ENCODE measurements around the gene ZNF407. TPM values are rescaled to one million over a fixed set of nuclear protein-coding genes. Genes with fewer than 3 reads are reported as not detected.

Gene ZNF407
- total RNA-seq, 2 experiments from 2014 or later, result 23.2 to 24.7 TPM

DNA sequence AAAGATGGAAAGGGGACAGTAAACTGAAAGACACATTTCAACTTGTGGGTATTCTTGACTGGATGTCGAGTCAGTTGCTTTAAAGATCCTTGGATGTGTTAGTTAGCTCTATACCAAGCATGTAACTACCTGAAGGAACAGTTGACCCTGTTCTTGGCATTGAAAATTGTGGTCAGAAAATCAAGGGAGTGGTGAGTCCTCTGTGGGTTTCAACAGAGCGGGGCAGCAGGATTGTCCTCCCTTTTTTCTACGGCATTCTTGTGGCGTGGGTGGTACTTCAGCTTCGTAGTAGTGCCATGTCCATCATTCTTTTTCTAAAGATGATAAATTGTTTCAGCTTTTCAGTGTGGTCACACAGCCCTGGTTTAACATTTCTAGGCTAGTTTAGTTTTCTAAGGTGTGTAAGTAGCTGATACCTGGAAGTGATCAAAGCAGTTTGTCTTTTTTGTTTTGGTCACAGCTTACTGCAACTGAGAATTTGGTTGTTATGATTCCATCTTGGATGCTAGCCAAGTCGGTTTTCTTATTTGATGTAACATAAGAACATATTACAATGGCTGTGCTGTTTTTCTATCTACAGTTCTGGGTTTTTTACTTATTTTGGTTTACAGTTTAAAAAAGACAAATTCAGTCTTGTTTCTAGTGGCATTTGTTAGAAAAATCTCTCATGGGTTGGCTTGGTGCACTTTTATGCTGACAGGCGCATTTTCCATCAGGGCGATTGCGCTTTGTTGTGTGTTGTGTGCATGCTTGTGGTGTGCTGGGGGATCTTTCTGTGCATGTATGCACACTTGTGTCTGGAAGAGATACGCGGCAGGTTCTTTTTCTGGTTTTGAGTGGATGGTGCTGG lies 84.7 kb downstream of the ZNF407 start:
- DNase-seq (peak in 1 of 14 experiments; percentile 5), ATAC-seq (ENCODE audit: poor library complexity) (no peak)
- H3K4me3 ChIP-seq (ENCODE audit: low read length), result no peak overlapping the region
- Mint-ChIP-seq H3K9me3 (no peaks in the 10 kb centered on the region), H3K36me3 (ENCODE audit: low read depth) (peaks cover 57% of the 10 kb centered on the region), H3K27ac (no peak overlapping the region), H3K4me1 (ENCODE audit: low read depth) (peaks cover 34% of the 10 kb centered on the region), H3K4me3 (no peak overlapping the region), H3K27me3 (no peaks in the 10 kb centered on the region)
- ChIA-PET CTCF (interaction anchor here (1.4 kb wide), 1 partner anchor 9 kb away, joined by 3 read pairs; no protein-coding TSS in a partner anchor), POLR2A (interaction anchor here (0.9 kb wide), 1 partner anchor 50 kb away, joined by 4 read pairs; no protein-coding TSS in a partner anchor)
- TF ChIP-seq, protein P1, sequence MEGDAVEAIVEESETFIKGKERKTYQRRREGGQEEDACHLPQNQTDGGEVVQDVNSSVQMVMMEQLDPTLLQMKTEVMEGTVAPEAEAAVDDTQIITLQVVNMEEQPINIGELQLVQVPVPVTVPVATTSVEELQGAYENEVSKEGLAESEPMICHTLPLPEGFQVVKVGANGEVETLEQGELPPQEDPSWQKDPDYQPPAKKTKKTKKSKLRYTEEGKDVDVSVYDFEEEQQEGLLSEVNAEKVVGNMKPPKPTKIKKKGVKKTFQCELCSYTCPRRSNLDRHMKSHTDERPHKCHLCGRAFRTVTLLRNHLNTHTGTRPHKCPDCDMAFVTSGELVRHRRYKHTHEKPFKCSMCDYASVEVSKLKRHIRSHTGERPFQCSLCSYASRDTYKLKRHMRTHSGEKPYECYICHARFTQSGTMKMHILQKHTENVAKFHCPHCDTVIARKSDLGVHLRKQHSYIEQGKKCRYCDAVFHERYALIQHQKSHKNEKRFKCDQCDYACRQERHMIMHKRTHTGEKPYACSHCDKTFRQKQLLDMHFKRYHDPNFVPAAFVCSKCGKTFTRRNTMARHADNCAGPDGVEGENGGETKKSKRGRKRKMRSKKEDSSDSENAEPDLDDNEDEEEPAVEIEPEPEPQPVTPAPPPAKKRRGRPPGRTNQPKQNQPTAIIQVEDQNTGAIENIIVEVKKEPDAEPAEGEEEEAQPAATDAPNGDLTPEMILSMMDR (IDR thresholded peaks at IDR 0.05), result no peak
- peaks cover 0 to 5% of the 10 kb centered on the region in 2 experiments for H3K9me3 ChIP-seq (ENCODE audit: control insufficient read depth in 1 of 2, insufficient read depth in 1 of 2, low read length in 2 of 2)
- intact Hi-C loops (cut with DNase I, micrococcal nuclease), result no loop called here
- H3K27ac ChIP-seq (ENCODE audit: low read depth in 1 of 2, low read length in 2 of 2), result no peak overlapping the region
- H3K27me3 ChIP-seq (ENCODE audit: control insufficient read depth in 1 of 2, insufficient read depth in 2 of 2, low read length in 2 of 2), result no peaks in the 10 kb centered on the region
- no peaks in the 10 kb centered on the region for H3K4me1 ChIP-seq (ENCODE audit: insufficient read depth, low read length)
- peaks cover 10% of the 10 kb centered on the region for H3K36me3 ChIP-seq (ENCODE audit: insufficient read depth, low read length)

DNA sequence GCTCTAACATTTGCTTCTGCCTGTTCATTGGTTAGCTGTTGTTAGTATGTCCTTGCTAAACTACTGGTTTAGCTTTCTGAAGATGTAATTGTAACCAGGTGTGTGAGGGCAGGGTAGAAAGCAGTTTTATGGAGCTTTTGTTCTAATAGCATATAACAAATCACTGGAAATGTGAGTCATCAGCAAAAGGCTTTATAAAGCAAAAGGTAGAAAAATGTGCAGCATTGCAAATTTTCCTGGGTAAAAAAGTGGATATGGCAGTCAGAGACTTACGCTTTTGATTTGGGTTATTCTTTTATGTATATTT lies 85.3 kb downstream of the ZNF407 start:
- TF ChIP-seq, protein P1 (IDR thresholded peaks at IDR 0.05), result no peak
- CTCF ChIA-PET, result interaction anchor here (1.4 kb wide), 1 partner anchor 8 kb away, joined by 3 read pairs; no protein-coding TSS in a partner anchor
- no peaks in the 10 kb centered on the region for H3K9me3 Mint-ChIP-seq
- H3K27me3 ChIP-seq (ENCODE audit: control insufficient read depth in 1 of 2, insufficient read depth in 2 of 2, low read length in 2 of 2), result no peaks in the 10 kb centered on the region
- POLR2A ChIA-PET, result no interaction called here
- no peaks in the 10 kb centered on the region for H3K27me3 Mint-ChIP-seq
- H3K9me3 ChIP-seq (ENCODE audit: control insufficient read depth in 1 of 2, insufficient read depth in 1 of 2, low read length in 2 of 2), result peaks cover 0 to under 1% of the 10 kb centered on the region in 2 experiments
- H3K4me3 ChIP-seq (ENCODE audit: low read length), result no peak overlapping the region
- peaks cover 10% of the 10 kb centered on the region for H3K36me3 ChIP-seq (ENCODE audit: insufficient read depth, low read length)
- peaks cover 34% of the 10 kb centered on the region for H3K4me1 Mint-ChIP-seq (ENCODE audit: low read depth)
- peaks cover 52% of the 10 kb centered on the region for H3K36me3 Mint-ChIP-seq (ENCODE audit: low read depth)
- H3K27ac Mint-ChIP-seq, result no peak overlapping the region
- no peak overlapping the region for H3K4me3 Mint-ChIP-seq
- ATAC-seq (ENCODE audit: poor library complexity) (no peak), DNase-seq (no peak)
- H3K4me1 ChIP-seq (ENCODE audit: insufficient read depth, low read length), result no peaks in the 10 kb centered on the region
- no peak overlapping the region for H3K27ac ChIP-seq (ENCODE audit: low read depth in 1 of 2, low read length in 2 of 2)
- intact Hi-C loops (cut with DNase I, micrococcal nuclease), result no loop called here

DNA sequence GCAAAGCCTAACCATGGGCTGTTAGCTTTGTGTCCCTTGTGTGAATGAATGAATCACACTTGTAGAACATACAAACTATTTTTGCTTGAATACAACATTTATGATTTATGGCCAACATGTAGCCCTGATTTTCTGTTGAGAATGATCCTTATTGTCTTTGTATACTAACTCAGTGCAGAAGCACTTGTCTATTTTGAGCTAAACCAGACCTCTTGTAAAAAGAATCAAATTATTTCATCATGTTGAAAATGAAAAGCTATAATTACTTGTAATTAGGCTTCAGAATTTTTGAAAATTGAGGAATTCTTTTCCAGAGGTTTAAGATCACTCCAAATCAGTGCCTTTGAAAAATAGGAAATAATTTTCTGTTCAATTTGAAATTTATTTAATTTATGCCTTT lies 85.9 kb downstream of the ZNF407 start:
- CTCF ChIA-PET, result interaction anchor here (1.4 kb wide), 1 partner anchor 7 kb away, joined by 3 read pairs; no protein-coding TSS in a partner anchor
- no peak for ATAC-seq (ENCODE audit: poor library complexity)

More for the DNA sequence above, 85.9 kb downstream of the ZNF407 start:
- POLR2A ChIA-PET, result no interaction called here
- no peak overlapping the region for H3K4me3 Mint-ChIP-seq
- intact Hi-C loops (cut with DNase I, micrococcal nuclease), result no loop called here
- Histone ChIP-seq H3K9me3 (ENCODE audit: control insufficient read depth in 1 of 2, insufficient read depth in 1 of 2, low read length in 2 of 2) (no peaks in the 10 kb centered on the region), H3K27me3 (ENCODE audit: control insufficient read depth in 1 of 2, insufficient read depth in 2 of 2, low read length in 2 of 2) (no peaks in the 10 kb centered on the region), H3K36me3 (ENCODE audit: insufficient read depth, low read length) (peaks cover 10% of the 10 kb centered on the region), H3K4me1 (ENCODE audit: insufficient read depth, low read length) (no peaks in the 10 kb centered on the region), H3K4me3 (ENCODE audit: low read length) (no peak overlapping the region), H3K27ac (ENCODE audit: low read depth in 1 of 2, low read length in 2 of 2) (no peak overlapping the region)
- H3K9me3 Mint-ChIP-seq, result no peaks in the 10 kb centered on the region
- TF ChIP-seq, protein P1 (IDR thresholded peaks at IDR 0.05), result no peak
- no peak for DNase-seq
- H3K27ac Mint-ChIP-seq, result no peak overlapping the region
- peaks cover 34% of the 10 kb centered on the region for H3K4me1 Mint-ChIP-seq (ENCODE audit: low read depth)
- no peaks in the 10 kb centered on the region for H3K27me3 Mint-ChIP-seq
- H3K36me3 Mint-ChIP-seq (ENCODE audit: low read depth), result peaks cover 46% of the 10 kb centered on the region
